GM20000 (cell line): ENCODE data around the gene NUDT16.
"Not testable (repeated sequence)": the region's sequence is repeated elsewhere in the genome, so short reads cannot be mapped to it uniquely, and the experiment has no call there.

Experiments
- DNase-seq: peaks from one replicate; pipeline ENCODE4 v3.0.0; 2012; ENCODE audit warnings: low spot score
- CTCF ChIP-seq: IDR thresholded peaks from 2 replicates; pipeline ENCODE4 v1.5.1; 2012; ENCODE audit warnings: mild to moderate bottlenecking, control low read depth; ENCODE audit errors: extremely low read depth, missing control alignments

The NUDT16 gene

GRCh38 chr3:131353016-131353877 lies 28.3 kb upstream of the NUDT16 start:
- no peak for DNase-seq
- no peak for TF ChIP-seq CTCF

- no peak for TF ChIP-seq CTCF
- no peak for DNase-seq
These were observed 27.6 kb upstream of the NUDT16 start for GRCh38 chr3:131353986-131354385.

- no peak for TF ChIP-seq CTCF
- no peak for DNase-seq
These were observed 25.5 kb upstream of the NUDT16 start for GRCh38 chr3:131356006-131356595.

- no peak for DNase-seq
- no peak for TF ChIP-seq CTCF
These were observed 24.3 kb upstream of the NUDT16 start for GRCh38 chr3:131357275-131357674.

- no peak for DNase-seq
These were observed 21.3 kb upstream of the NUDT16 start for GRCh38 chr3:131360191-131360755.

GRCh38 chr3:131361066-131361463 lies 20.5 kb upstream of the NUDT16 start:
- not testable (repeated sequence) for DNase-seq

More at GRCh38 chr3:131360191-131360755, 21.3 kb upstream of the NUDT16 start:
- no peak for TF ChIP-seq CTCF

- peak; percentile 68 for DNase-seq
- no peak for TF ChIP-seq CTCF
These were observed 19.8 kb upstream of the NUDT16 start for GRCh38 chr3:131361464-131362421.
